ENCODE results near the gene CD34. TPM values are rescaled to one million over a fixed set of nuclear protein-coding genes. Genes with fewer than 3 reads are reported as not detected.

Gene CD34
- polyA plus RNA-seq, 1 donor from 2014 or later: not detected

DNA sequence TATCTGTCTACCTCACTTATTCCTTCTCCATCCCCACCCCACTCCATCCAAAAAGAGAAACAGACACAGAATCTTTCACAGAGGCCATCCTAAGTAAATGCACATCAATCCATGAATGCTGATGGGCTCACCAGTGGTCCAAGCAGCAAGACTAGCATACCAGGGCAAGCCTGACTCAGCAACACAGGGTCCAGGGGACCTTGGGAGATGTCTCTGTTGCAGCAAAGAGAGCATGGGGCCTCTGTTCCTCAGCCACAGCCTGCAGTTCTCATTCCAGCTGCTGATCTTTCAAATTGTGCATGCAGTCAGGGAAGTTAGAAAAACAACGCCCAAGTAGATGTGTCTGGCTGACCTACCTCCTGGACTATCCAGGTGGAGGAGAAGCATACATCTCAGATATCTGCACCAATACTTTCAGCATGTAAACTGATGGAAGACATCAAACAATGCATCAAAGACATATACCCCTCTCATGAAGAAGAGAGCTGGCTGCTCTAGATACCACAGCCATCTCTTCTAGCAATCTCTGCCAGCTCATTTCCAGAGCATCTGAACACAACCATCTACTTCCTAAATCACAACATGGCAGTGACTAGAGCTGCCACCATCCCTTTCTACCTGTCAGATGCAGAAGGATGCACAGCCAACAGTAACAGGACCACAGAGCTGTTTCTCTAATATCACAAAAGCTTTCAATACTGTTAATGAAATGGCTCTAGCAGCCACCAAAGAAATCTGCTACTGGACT, 54.5 kb downstream of the CD34 start:
- Histone ChIP-seq H3F3A (ENCODE audit: insufficient read depth, low read length, poor library complexity, severe bottlenecking) (no peaks in the 10 kb centered on the region), H3K9me2 (ENCODE audit: insufficient read depth, low read length) (no peaks in the 10 kb centered on the region), H3K4me2 (ENCODE audit: low read length) (no peak overlapping the region), H3K9me3 (ENCODE audit: low read length) (no peaks in the 10 kb centered on the region), H3K27me3 (ENCODE audit: insufficient read depth, low read depth, low read length) (no peaks in the 10 kb centered on the region), H4K20me1 (ENCODE audit: insufficient read depth) (no peaks in the 10 kb centered on the region), H3K36me3 (ENCODE audit: insufficient read depth, low read length) (no peaks in the 10 kb centered on the region), H3K79me2 (replicated peaks; ENCODE audit: insufficient read depth, low read length) (peaks cover 2% of the 10 kb centered on the region), H2AFZ (ENCODE audit: low read depth, low read length) (no peak overlapping the region), H3K4me3 (ENCODE audit: low read length) (no peak overlapping the region), H3K27ac (ENCODE audit: low read length) (no peak overlapping the region), H3K9ac (ENCODE audit: low read length) (no peak overlapping the region)
- TF ChIP-seq, protein P1, sequence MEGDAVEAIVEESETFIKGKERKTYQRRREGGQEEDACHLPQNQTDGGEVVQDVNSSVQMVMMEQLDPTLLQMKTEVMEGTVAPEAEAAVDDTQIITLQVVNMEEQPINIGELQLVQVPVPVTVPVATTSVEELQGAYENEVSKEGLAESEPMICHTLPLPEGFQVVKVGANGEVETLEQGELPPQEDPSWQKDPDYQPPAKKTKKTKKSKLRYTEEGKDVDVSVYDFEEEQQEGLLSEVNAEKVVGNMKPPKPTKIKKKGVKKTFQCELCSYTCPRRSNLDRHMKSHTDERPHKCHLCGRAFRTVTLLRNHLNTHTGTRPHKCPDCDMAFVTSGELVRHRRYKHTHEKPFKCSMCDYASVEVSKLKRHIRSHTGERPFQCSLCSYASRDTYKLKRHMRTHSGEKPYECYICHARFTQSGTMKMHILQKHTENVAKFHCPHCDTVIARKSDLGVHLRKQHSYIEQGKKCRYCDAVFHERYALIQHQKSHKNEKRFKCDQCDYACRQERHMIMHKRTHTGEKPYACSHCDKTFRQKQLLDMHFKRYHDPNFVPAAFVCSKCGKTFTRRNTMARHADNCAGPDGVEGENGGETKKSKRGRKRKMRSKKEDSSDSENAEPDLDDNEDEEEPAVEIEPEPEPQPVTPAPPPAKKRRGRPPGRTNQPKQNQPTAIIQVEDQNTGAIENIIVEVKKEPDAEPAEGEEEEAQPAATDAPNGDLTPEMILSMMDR (IDR thresholded peaks at IDR 0.05; ENCODE audit: poor library complexity, severe bottlenecking): no peak
- no peak for TF ChIP-seq POLR2AphosphoS5 (IDR thresholded peaks at IDR 0.05)
- TF ChIP-seq, protein P2, sequence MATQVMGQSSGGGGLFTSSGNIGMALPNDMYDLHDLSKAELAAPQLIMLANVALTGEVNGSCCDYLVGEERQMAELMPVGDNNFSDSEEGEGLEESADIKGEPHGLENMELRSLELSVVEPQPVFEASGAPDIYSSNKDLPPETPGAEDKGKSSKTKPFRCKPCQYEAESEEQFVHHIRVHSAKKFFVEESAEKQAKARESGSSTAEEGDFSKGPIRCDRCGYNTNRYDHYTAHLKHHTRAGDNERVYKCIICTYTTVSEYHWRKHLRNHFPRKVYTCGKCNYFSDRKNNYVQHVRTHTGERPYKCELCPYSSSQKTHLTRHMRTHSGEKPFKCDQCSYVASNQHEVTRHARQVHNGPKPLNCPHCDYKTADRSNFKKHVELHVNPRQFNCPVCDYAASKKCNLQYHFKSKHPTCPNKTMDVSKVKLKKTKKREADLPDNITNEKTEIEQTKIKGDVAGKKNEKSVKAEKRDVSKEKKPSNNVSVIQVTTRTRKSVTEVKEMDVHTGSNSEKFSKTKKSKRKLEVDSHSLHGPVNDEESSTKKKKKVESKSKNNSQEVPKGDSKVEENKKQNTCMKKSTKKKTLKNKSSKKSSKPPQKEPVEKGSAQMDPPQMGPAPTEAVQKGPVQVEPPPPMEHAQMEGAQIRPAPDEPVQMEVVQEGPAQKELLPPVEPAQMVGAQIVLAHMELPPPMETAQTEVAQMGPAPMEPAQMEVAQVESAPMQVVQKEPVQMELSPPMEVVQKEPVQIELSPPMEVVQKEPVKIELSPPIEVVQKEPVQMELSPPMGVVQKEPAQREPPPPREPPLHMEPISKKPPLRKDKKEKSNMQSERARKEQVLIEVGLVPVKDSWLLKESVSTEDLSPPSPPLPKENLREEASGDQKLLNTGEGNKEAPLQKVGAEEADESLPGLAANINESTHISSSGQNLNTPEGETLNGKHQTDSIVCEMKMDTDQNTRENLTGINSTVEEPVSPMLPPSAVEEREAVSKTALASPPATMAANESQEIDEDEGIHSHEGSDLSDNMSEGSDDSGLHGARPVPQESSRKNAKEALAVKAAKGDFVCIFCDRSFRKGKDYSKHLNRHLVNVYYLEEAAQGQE (IDR thresholded peaks at IDR 0.05; ENCODE audit: borderline replicate concordance): no peak
- TF ChIP-seq MXI1 (conservative IDR thresholded peaks at IDR 0.05; ENCODE audit: poor library complexity, severe bottlenecking): no peak
- TF ChIP-seq SMC3 (conservative IDR thresholded peaks at IDR 0.05; ENCODE audit: poor library complexity): no peak

DNA sequence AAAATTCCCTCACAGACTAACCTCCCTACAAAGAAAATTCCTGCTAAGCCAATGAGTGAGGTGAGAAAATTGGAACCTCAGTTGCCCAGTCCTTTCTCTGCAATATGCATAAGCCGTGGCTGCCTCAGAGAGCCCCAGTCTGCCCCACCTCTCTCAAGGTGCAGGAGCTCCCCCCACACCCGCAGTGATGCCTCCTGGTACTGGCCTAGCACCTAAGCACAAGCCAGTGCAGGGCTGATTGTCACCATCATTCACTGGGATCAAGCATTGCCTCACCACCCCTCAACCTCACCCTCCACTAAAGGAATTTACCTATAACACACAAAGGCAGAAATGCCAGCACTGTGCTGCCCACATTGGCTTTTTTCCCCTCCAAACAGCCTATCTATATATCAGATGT, 56.9 kb downstream of the CD34 start:
- no peak overlapping the region for H3K4me2 ChIP-seq (ENCODE audit: low read length)
- no peaks in the 10 kb centered on the region for H3K9me3 ChIP-seq (ENCODE audit: low read length)
- H3K4me3 ChIP-seq (ENCODE audit: low read length): no peak overlapping the region
- H3K9ac ChIP-seq (ENCODE audit: low read length): no peak overlapping the region
- no peaks in the 10 kb centered on the region for H4K20me1 ChIP-seq (ENCODE audit: insufficient read depth)
- no peak overlapping the region for H3K27ac ChIP-seq (ENCODE audit: low read length)
- no peaks in the 10 kb centered on the region for H3K9me2 ChIP-seq (ENCODE audit: insufficient read depth, low read length)
- H2AFZ ChIP-seq (ENCODE audit: low read depth, low read length): no peak overlapping the region
- H3F3A ChIP-seq (ENCODE audit: insufficient read depth, low read length, poor library complexity, severe bottlenecking): no peaks in the 10 kb centered on the region
- no peaks in the 10 kb centered on the region for H3K27me3 ChIP-seq (ENCODE audit: insufficient read depth, low read depth, low read length)
- H3K79me2 ChIP-seq (replicated peaks; ENCODE audit: insufficient read depth, low read length): peaks cover 2% of the 10 kb centered on the region
- H3K36me3 ChIP-seq (ENCODE audit: insufficient read depth, low read length): no peaks in the 10 kb centered on the region
- TF ChIP-seq, protein P1 (IDR thresholded peaks at IDR 0.05; ENCODE audit: poor library complexity, severe bottlenecking): no peak
- TF ChIP-seq SMC3 (conservative IDR thresholded peaks at IDR 0.05; ENCODE audit: poor library complexity): no peak
- TF ChIP-seq TAF1 (IDR thresholded peaks at IDR 0.05; ENCODE audit: low read depth): no peak

All from neural cell (in vitro differentiated cells).